Endothelial cell of umbilical vein (primary cell): ENCODE measurements around the gene NCR2. TPM values are rescaled to one million over a fixed set of nuclear protein-coding genes. Genes with fewer than 3 reads are reported as not detected.

Source experiments
- BruUV-seq: library from RNA; stranded (reverse); fragments of 400-500 nt; replicated peaks from 2 replicates; lab custom pipeline; 2021; lab: Mats Ljungman, UMichigan
- CTCF ChIA-PET: fragments of 300-600, 350-600 bp; sonication (Branson Sonifier 250); formaldehyde crosslinking; loops from one replicate; lab custom pipeline; 2021; ENCODE audit warnings: antibody characterized with exemption, inconsistent platforms; lab: Charles Lee
- POLR2A ChIA-PET: fragments of 300-600, 350-600 bp; sonication (Branson Sonifier 250); formaldehyde crosslinking; loops from one replicate; lab custom pipeline; 2021; ENCODE audit warnings: antibody characterized with exemption, inconsistent platforms; lab: Charles Lee
- DNase-seq: peaks from one replicate; pipeline ENCODE4 v3.0.0-alpha.2; 2011; ENCODE audit warnings: low read depth, low spot score
- FAIRE-seq: peaks from 2 replicates; lab custom pipeline; 2011; peaks lifted over from hg19 to GRCh38; lab: Jason Lieb, UNC
- H2AFZ ChIP-seq: 2 replicates; pipeline ENCODE4 v1.6.0; 2012; ENCODE audit warnings: low read depth, low read length, control low read depth, inconsistent platforms
- H3K27ac ChIP-seq: 2 replicates; pipeline ENCODE4 v1.5.1; 2011; ENCODE audit warnings: low read depth, mild to moderate bottlenecking, control low read depth, low read length, moderate library complexity; ENCODE audit not compliant: insufficient read depth
- H3K27me3 ChIP-seq, 2 experiments: 2 replicates each; pipeline versions ENCODE4 v1.6.0 to v1.6.1; 2011; ENCODE audit warnings: low read length in 2 of 2, mixed read lengths in 1 of 2; ENCODE audit not compliant: control insufficient read depth in 2 of 2, insufficient read depth in 2 of 2
- H3K36me3 ChIP-seq, 2 experiments: 2 replicates in 1 of 2; 3 replicates in 1 of 2; pipeline ENCODE4 v1.5.1; 2011; ENCODE audit warnings: low read length in 2 of 2, mild to moderate bottlenecking in 1 of 2, moderate library complexity in 1 of 2; ENCODE audit not compliant: control insufficient read depth in 2 of 2, insufficient read depth in 2 of 2; ENCODE audit errors: extremely low read depth in 1 of 2
- H3K4me1 ChIP-seq: 3 replicates; pipeline ENCODE4 v1.5.1; 2011; ENCODE audit warnings: mild to moderate bottlenecking, low read length; ENCODE audit not compliant: control insufficient read depth, insufficient read depth; ENCODE audit errors: extremely low read depth
- H3K4me2 ChIP-seq: 2 replicates; pipeline ENCODE4 v1.6.1; 2011; ENCODE audit warnings: low read length, control low read depth, mixed read lengths; ENCODE audit not compliant: insufficient read depth
- H3K4me3 ChIP-seq, 3 experiments: fragments of 200-600 bp in 1 of 3; sonication (generic), shearing (Covaris generic) in 1 of 3; replicated peaks in 1 of 3; 2 replicates each; pipeline ENCODE4 v1.5.1; 2011 to 2016; ENCODE audit warnings: control low read depth in 3 of 3, low read length in 3 of 3, mild to moderate bottlenecking in 2 of 3, inconsistent platforms in 1 of 3, low read depth in 1 of 3, moderate library complexity in 1 of 3; ENCODE audit not compliant: insufficient read depth in 1 of 3
- H3K79me2 ChIP-seq: 2 replicates; pipeline ENCODE4 v1.6.0; 2012; ENCODE audit warnings: low read length, inconsistent platforms; ENCODE audit not compliant: control insufficient read depth, insufficient read depth
- H3K9ac ChIP-seq: replicated peaks from 2 replicates; pipeline ENCODE3; 2011; ENCODE audit warnings: low read length, control low read depth; ENCODE audit not compliant: insufficient read depth; ENCODE audit errors: extremely low read depth
- H3K9me1 ChIP-seq: replicated peaks from 3 replicates; pipeline ENCODE4 v1.6.0; 2011; ENCODE audit warnings: mild to moderate bottlenecking, low read length; ENCODE audit not compliant: control insufficient read depth, insufficient read depth; ENCODE audit errors: extremely low read depth
- H3K9me3 ChIP-seq: replicated peaks from 2 replicates; pipeline ENCODE4 v1.5.1; 2012; ENCODE audit warnings: low read length, inconsistent platforms; ENCODE audit not compliant: control insufficient read depth, insufficient read depth
- H4K20me1 ChIP-seq: replicated peaks from 2 replicates; pipeline ENCODE3; 2011; ENCODE audit warnings: mild to moderate bottlenecking, low read length; ENCODE audit not compliant: control insufficient read depth, insufficient read depth; ENCODE audit errors: extremely low read depth
- CTCF ChIP-seq, 2 donors: IDR thresholded peaks; 1 replicate in 1 of 2; 2 replicates in 1 of 2; pipeline ENCODE4 v1.5.1; 2011; ENCODE audit warnings: low read length in 2 of 2, mild to moderate bottlenecking in 2 of 2, moderate library complexity in 2 of 2, control low read depth in 1 of 2, inconsistent platforms in 1 of 2, low read depth in 1 of 2; ENCODE audit not compliant: insufficient read depth in 1 of 2; ENCODE audit errors: extremely low read depth in 1 of 2
- EZH2 ChIP-seq: IDR thresholded peaks from 2 replicates; pipeline ENCODE4 v1.6.1; 2012; ENCODE audit warnings: borderline replicate concordance, low read depth, mild to moderate bottlenecking, moderate library complexity, low read length, inconsistent platforms; ENCODE audit not compliant: severe bottlenecking
- FOS ChIP-seq: IDR thresholded peaks from 2 replicates; pipeline ENCODE4 v1.6.1; 2011; ENCODE audit warnings: mild to moderate bottlenecking, low read length, moderate library complexity, borderline replicate concordance; ENCODE audit not compliant: insufficient read depth
- JUN ChIP-seq: IDR thresholded peaks from 2 replicates; pipeline ENCODE4 v1.6.1; 2011; ENCODE audit warnings: borderline replicate concordance, low read depth; ENCODE audit not compliant: insufficient read length, insufficient read depth
- MAX ChIP-seq: IDR thresholded peaks from 2 replicates; pipeline ENCODE4 v1.6.1; 2011; ENCODE audit not compliant: insufficient read depth, insufficient read length
- MYC ChIP-seq: IDR thresholded peaks from one replicate; pipeline ENCODE4 v1.6.1; 2011; ENCODE audit warnings: mild to moderate bottlenecking, low read depth, low read length
- dilution Hi-C: fragments of 300-500 bp; cut with MboI; formaldehyde crosslinking; loops from one replicate; pipeline ENCODE4 v1.15.0; 2019; ENCODE audit warnings: low sequenced_read_pairs; ENCODE audit not compliant: extremely low pct_ligation_motif_present
- intact Hi-C: fragments of 100-400 bp; cut with micrococcal nuclease; formaldehyde crosslinking; loops from one replicate; pipeline ENCODE4 v1.10.0; 2022
- polyA plus RNA-seq, 4 experiments: library from polyadenylated mRNA; depleted of rRNA in 3 of 4; stranded (reverse) in 3 of 4; unstranded in 1 of 4; fragments of >200 nt; gene quantifications; 2 replicates each; pipeline versions ENCODE4 v1.2.1 to v1.2.3, GENCODE V29; 2011 to 2012; ENCODE audit warnings: missing spikeins in 1 of 4
- total RNA-seq: library from RNA; stranded (reverse); gene quantifications from 2 replicates; pipeline ENCODE4 v1.2.3, GENCODE V29; 2021

Gene NCR2
- total and polyA plus RNA-seq, 2 donors (not counting 3 experiments of a cell fraction or from before 2014, with no cell fraction given), result not detected

GRCh38 chr6:41367700-41368099 is 32.3 kb downstream of the NCR2 start:
- ChIA-PET POLR2A (no interaction called here), CTCF (interaction anchor here (1.1 to 2.5 kb wide), 25 partner anchors 8 to 677 kb away, joined by 3 to 38 read pairs (median 6); partner anchors contain the start of gene TOMM6)
- no peaks in the 10 kb centered on the region for H3K9me1 ChIP-seq
- no peak overlapping the region for H2AFZ ChIP-seq
- FAIRE-seq (peak; percentile 35), DNase-seq (peak; percentile 62)
- no peak overlapping the region for H3K9ac ChIP-seq
- dilution Hi-C loops, result no loop called here
- no peaks in the 10 kb centered on the region for H3K36me3 ChIP-seq
- H3K4me3 ChIP-seq, result no peak overlapping the region
- no peak overlapping the region for H3K4me2 ChIP-seq
- peaks cover 3% of the 10 kb centered on the region for H3K4me1 ChIP-seq
- H3K27ac ChIP-seq, result no peak overlapping the region
- intact Hi-C loops, result loop anchor here (5.0 kb wide), 4 partner anchors 60 to 675 kb away; no protein-coding TSS in a partner anchor
- H3K27me3 ChIP-seq, result peaks cover 27 to 46% of the 10 kb centered on the region in 2 experiments
- H4K20me1 ChIP-seq, result no peaks in the 10 kb centered on the region
- no peaks in the 10 kb centered on the region for H3K79me2 ChIP-seq
- no peaks in the 10 kb centered on the region for H3K9me3 ChIP-seq
- no TSS peak for BruUV-seq
- TF ChIP-seq CTCF (IDR thresholded peaks at IDR 0.05; ENCODE audit: extremely low read depth in 1 of 2, insufficient read depth in 1 of 2, low read depth in 1 of 2, low read length in 2 of 2) (peak; percentile 50 to 81), MYC (no peak), JUN (no peak), EZH2 (no peak), MAX (no peak), FOS (no peak)
